Measurements from ENCODE around the gene SLC16A13. TPM values are rescaled to one million over a fixed set of nuclear protein-coding genes. Genes with fewer than 3 reads are reported as not detected.

Gene SLC16A13
- total and polyA plus RNA-seq, 7 experiments from 2014 or later = 1.8 to 20.9 (median 4.4) TPM

GRCh38 chr17:7019839-7020519, 15.8 kb upstream of the SLC16A13 start:
- peak overlapping the region in 3 of 9 donors; percentile 3 to 65 (median 25) for H3K27ac Mint-ChIP-seq
- H3K4me1 Mint-ChIP-seq = peaks cover 17 to 82% (median 46%) of the 10 kb centered on the region in 7 donors
- Histone ChIP-seq H3K36me3 (ENCODE audit: control insufficient read depth in 2 of 3, insufficient read depth in 3 of 3, low read length in 3 of 3) (peaks cover 0 to 13% (median 0%) of the 10 kb centered on the region in 3 experiments), H3K27ac (ENCODE audit: low read depth, low read length) (no peak overlapping the region), H3K4me3 (ENCODE audit: low read length) (no peak overlapping the region), H3K27me3 (ENCODE audit: control insufficient read depth in 2 of 2, insufficient read depth in 2 of 2, low read length in 2 of 2) (no peaks in the 10 kb centered on the region), H3K4me1 (ENCODE audit: control insufficient read depth in 2 of 2, insufficient read depth in 2 of 2, low read length in 2 of 2) (peaks cover 27 to 50% of the 10 kb centered on the region in 2 donors), H3K9me3 (ENCODE audit: control insufficient read depth in 2 of 3, low read length in 3 of 3) (no peaks in the 10 kb centered on the region)
- H3K27me3 Mint-ChIP-seq = no peaks in the 10 kb centered on the region
- POLR2A ChIA-PET = interaction anchor here (1.2 to 6.2 kb wide), 3 partner anchors 10 to 22 kb away, joined by 3 to 50 read pairs (median 8); partner anchors contain the start of gene SLC16A13
- ATAC-seq (no peak), DNase-seq (no peak)
- CTCF ChIA-PET = interaction anchor here (0.6 to 2.8 kb wide), 7 partner anchors 16 to 179 kb away, joined by 3 to 38 read pairs (median 4); no protein-coding TSS in a partner anchor
- H3K36me3 Mint-ChIP-seq = peaks cover 0 to 10% (median 4%) of the 10 kb centered on the region in 5 donors
- H3K9me3 Mint-ChIP-seq = no peaks in the 10 kb centered on the region
- peak overlapping the region in 1 of 10 donors; percentile 4 for H3K4me3 Mint-ChIP-seq
- intact Hi-C loops (cut with micrococcal nuclease) = loop anchor here (10.0 kb wide), 5 partner anchors 265 to 1365 kb away; partner anchors contain the start of genes CD68 (in 1 of the 2), FGF11 (in 1 of the 2), RPL26 (in 1 of the 2) and TMEM102 (in 1 of the 2)

GRCh38 chr17:7020894-7021664, 14.7 kb upstream of the SLC16A13 start:
- H3K4me3 ChIP-seq (ENCODE audit: low read length) = no peak overlapping the region
- no peak for ATAC-seq
- DNase-seq = no peak
- intact Hi-C loops (cut with micrococcal nuclease) = loop anchor here in 1 of 2 donors (10.0 kb wide), 1 partner anchor 554 kb away; the partner anchor contains the start of gene CD68
- no peaks in the 10 kb centered on the region for H3K9me3 ChIP-seq (ENCODE audit: control insufficient read depth in 2 of 3, low read length in 3 of 3)
- Mint-ChIP-seq H3K4me1 (peaks cover 17 to 72% (median 36%) of the 10 kb centered on the region in 7 donors), H3K4me3 (peak overlapping the region in 9 of 10 donors; percentile 4 to 84 (median 39)), H3K27ac (peak overlapping the region in 6 of 9 donors; percentile 3 to 71 (median 53)), H3K9me3 (no peaks in the 10 kb centered on the region), H3K36me3 (peaks cover 0 to 10% (median 4%) of the 10 kb centered on the region in 5 donors), H3K27me3 (no peaks in the 10 kb centered on the region)
- CTCF ChIA-PET = interaction anchor here (0.6 to 2.8 kb wide), 17 partner anchors 9 to 1577 kb away, joined by 3 to 38 read pairs (median 4); partner anchors contain the start of genes RNASEK and SLC16A13
- peaks cover 0 to 13% (median 0%) of the 10 kb centered on the region in 3 experiments for H3K36me3 ChIP-seq (ENCODE audit: control insufficient read depth in 2 of 3, insufficient read depth in 3 of 3, low read length in 3 of 3)
- H3K27me3 ChIP-seq (ENCODE audit: control insufficient read depth in 2 of 2, insufficient read depth in 2 of 2, low read length in 2 of 2) = no peaks in the 10 kb centered on the region
- POLR2A ChIA-PET = interaction anchor here (0.6 to 6.2 kb wide), 7 partner anchors 8 to 458 kb away, joined by 3 to 50 read pairs (median 8); partner anchors contain the start of genes RNASEK, SLC16A13 and ZBTB4
- H3K27ac ChIP-seq (ENCODE audit: low read depth, low read length) = no peak overlapping the region
- peaks cover 21 to 39% of the 10 kb centered on the region in 2 donors for H3K4me1 ChIP-seq (ENCODE audit: control insufficient read depth in 2 of 2, insufficient read depth in 2 of 2, low read length in 2 of 2)

DNA sequence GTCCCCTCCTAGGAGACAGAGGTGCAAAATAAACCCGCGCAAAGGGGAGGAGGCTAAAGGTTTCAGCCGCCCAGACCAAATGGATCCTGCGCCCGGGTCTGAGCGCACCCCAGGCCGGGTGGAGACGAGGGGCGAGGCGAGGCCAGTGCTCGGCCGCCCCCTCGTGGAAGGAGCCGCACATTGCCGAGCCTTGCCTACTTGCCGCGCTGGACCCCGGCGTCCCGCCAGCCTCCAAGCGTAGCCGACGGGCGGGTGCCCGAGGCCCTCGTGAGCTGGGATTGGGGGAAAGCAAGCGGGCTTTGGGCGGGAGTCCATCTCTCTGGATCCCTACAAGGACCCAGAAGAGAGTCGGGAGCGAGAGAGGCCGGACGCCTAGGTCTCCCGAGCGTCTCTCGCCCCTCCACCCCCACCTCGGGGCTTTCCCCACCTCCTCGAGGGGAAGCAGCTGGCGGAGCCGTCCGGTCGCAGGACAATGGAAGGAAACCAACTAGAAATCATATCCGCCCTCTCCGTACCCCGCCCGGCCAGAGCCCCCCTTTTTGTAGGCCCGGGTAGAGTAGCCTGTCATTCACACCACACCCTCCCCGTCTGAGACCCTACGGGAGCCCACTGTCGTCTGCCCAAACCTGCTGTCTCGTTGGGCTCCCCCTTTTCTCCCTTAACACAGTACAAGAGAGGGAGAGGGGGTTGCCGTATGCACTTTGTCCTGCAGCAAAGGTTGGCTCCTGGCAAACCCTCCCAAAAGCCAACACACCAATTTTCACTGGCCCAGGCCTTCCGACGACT, 13.6 kb upstream of the SLC16A13 start:
- Histone ChIP-seq H3K4me1 (ENCODE audit: control insufficient read depth in 2 of 2, insufficient read depth in 2 of 2, low read length in 2 of 2) (peaks cover 21 to 30% of the 10 kb centered on the region in 2 donors), H3K9me3 (ENCODE audit: control insufficient read depth in 2 of 3, low read length in 3 of 3) (no peaks in the 10 kb centered on the region), H3K36me3 (ENCODE audit: control insufficient read depth in 2 of 3, insufficient read depth in 3 of 3, low read length in 3 of 3) (peaks cover 0 to 4% (median 0%) of the 10 kb centered on the region in 3 experiments), H3K27ac (ENCODE audit: low read depth, low read length) (peak overlapping the region; percentile 48), H3K27me3 (ENCODE audit: control insufficient read depth in 2 of 2, insufficient read depth in 2 of 2, low read length in 2 of 2) (no peaks in the 10 kb centered on the region), H3K4me3 (ENCODE audit: low read length) (peak overlapping the region; percentile 44)
- peaks cover 0 to 10% (median 4%) of the 10 kb centered on the region in 5 donors for H3K36me3 Mint-ChIP-seq
- POLR2A ChIA-PET = interaction anchor here (1.2 to 6.2 kb wide), 6 partner anchors 10 to 457 kb away, joined by 3 to 50 read pairs (median 8); partner anchors contain the start of genes RNASEK, SLC16A13 and ZBTB4
- intact Hi-C loops (cut with micrococcal nuclease) = loop anchor here (1.0 to 10.0 kb wide), 6 partner anchors 8 to 553 kb away; partner anchors contain the start of gene CD68 (in 1 of the 2)
- H3K27me3 Mint-ChIP-seq = no peaks in the 10 kb centered on the region
- H3K9me3 Mint-ChIP-seq = no peaks in the 10 kb centered on the region
- CTCF ChIA-PET = interaction anchor here (0.6 to 2.8 kb wide), 15 partner anchors 9 to 1578 kb away, joined by 3 to 38 read pairs (median 4); partner anchors contain the start of genes RNASEK and SLC16A13
- peak; percentile 52 to 86 (median 71) for DNase-seq
- peaks cover 17 to 61% (median 30%) of the 10 kb centered on the region in 7 donors for H3K4me1 Mint-ChIP-seq
- peak overlapping the region; percentile 58 to 84 (median 78) for H3K4me3 Mint-ChIP-seq
- peak overlapping the region in 7 of 9 donors; percentile 17 to 92 (median 78) for H3K27ac Mint-ChIP-seq
- peak; percentile 81 for ATAC-seq

- H3K4me1 Mint-ChIP-seq = peaks cover 17 to 53% (median 28%) of the 10 kb centered on the region in 7 donors
- peak in 1 of 9 donors; percentile 31 for DNase-seq
Measured at GRCh38 chr17:7022781-7023571, 12.8 kb upstream of the SLC16A13 start, which contains the start of gene BCL6B. TSS of gene BCL6B (plus strand) at chr17:7023050. CDS start at chr17:7023672, 622 bp downstream.

More at GRCh38 chr17:7022781-7023571, 12.8 kb upstream of the SLC16A13 start, which contains the start of gene BCL6B:
- peak within 1 kb of the TSS; percentile 73 to 84 (median 80) for H3K4me3 Mint-ChIP-seq
- intact Hi-C loops (cut with micrococcal nuclease) = loop anchor here (1.0 to 10.0 kb wide), 7 partner anchors 9 to 552 kb away; partner anchors contain the start of gene CD68 (in 1 of the 2)
- H3K4me3 ChIP-seq (ENCODE audit: low read length) = peak within 1 kb of the TSS; percentile 44
- H3K4me1 ChIP-seq (ENCODE audit: control insufficient read depth in 2 of 2, insufficient read depth in 2 of 2, low read length in 2 of 2) = peaks cover 21 to 23% of the 10 kb centered on the region in 2 donors
- no peaks in the 10 kb centered on the region for H3K27me3 ChIP-seq (ENCODE audit: control insufficient read depth in 2 of 2, insufficient read depth in 2 of 2, low read length in 2 of 2)
- no peaks in the 10 kb centered on the region for H3K9me3 Mint-ChIP-seq
- H3K9me3 ChIP-seq (ENCODE audit: control insufficient read depth in 2 of 3, low read length in 3 of 3) = no peaks in the 10 kb centered on the region
- ChIA-PET CTCF (interaction anchor here (1.0 to 2.8 kb wide), 5 partner anchors 12 to 112 kb away, joined by 3 to 38 read pairs (median 12); partner anchors contain the start of gene SLC16A13), POLR2A (interaction anchor here (1.6 to 6.2 kb wide), 4 partner anchors 10 to 456 kb away, joined by 4 to 50 read pairs (median 10); partner anchors contain the start of genes RNASEK, SLC16A13 and ZBTB4)
- H3K27me3 Mint-ChIP-seq = no peaks in the 10 kb centered on the region
- peaks cover 0 to 3% (median 0%) of the 10 kb centered on the region in 5 donors for H3K36me3 Mint-ChIP-seq
- H3K27ac ChIP-seq (ENCODE audit: low read depth, low read length) = peak within 1 kb of the TSS; percentile 52
- no peak for ATAC-seq
- no peaks in the 10 kb centered on the region for H3K36me3 ChIP-seq (ENCODE audit: control insufficient read depth in 2 of 3, insufficient read depth in 3 of 3, low read length in 3 of 3)
- peak within 1 kb of the TSS; percentile 56 to 92 (median 82) for H3K27ac Mint-ChIP-seq

Measured in naive thymus-derived CD4-positive, alpha-beta T cell (primary cell).